Liver (tissue), 3 donors: ENCODE results near the gene YIPF6.

Experiments used
- ATF3 ChIP-seq: IDR thresholded peaks from 2 replicates; pipeline ENCODE4 v1.6.1; 2016; ENCODE audit warnings: antibody characterized with exemption
- EGR1 ChIP-seq, 2 donors: IDR thresholded peaks; 2 replicates each; pipeline ENCODE4 v1.6.1; 2016 to 2018; ENCODE audit warnings: antibody characterized with exemption in 2 of 2, low read depth in 2 of 2
- GABPA ChIP-seq, 2 donors: IDR thresholded peaks in 1 of 2; conservative IDR thresholded peaks in 1 of 2; 2 replicates each; pipeline ENCODE4 v1.6.1; 2016; ENCODE audit warnings: antibody characterized with exemption in 2 of 2, mild to moderate bottlenecking in 1 of 2, moderate library complexity in 1 of 2
- HNF4G ChIP-seq: IDR thresholded peaks from 2 replicates; pipeline ENCODE4 v1.6.1; 2016; ENCODE audit warnings: antibody characterized with exemption
- JUND ChIP-seq, 2 donors: IDR thresholded peaks; 2 replicates each; pipeline ENCODE4 v1.6.1; 2016; ENCODE audit warnings: antibody characterized with exemption in 2 of 2
- RAD21 ChIP-seq, 2 donors: IDR thresholded peaks; 2 replicates each; pipeline ENCODE4 v1.6.1; 2016; ENCODE audit warnings: antibody characterized with exemption in 2 of 2, mild to moderate bottlenecking in 2 of 2
- REST ChIP-seq: IDR thresholded peaks from 2 replicates; pipeline ENCODE4 v1.6.1; 2016; ENCODE audit warnings: antibody characterized with exemption, mild to moderate bottlenecking
- RXRA ChIP-seq, 2 donors: IDR thresholded peaks; 2 replicates each; pipeline ENCODE4 v1.6.1; 2017 to 2018; ENCODE audit warnings: antibody characterized with exemption in 2 of 2, mild to moderate bottlenecking in 1 of 2
- SP1 ChIP-seq: IDR thresholded peaks from 2 replicates; pipeline ENCODE4 v1.6.1; 2018; ENCODE audit warnings: antibody characterized with exemption, mild to moderate bottlenecking
- TAF1 ChIP-seq: conservative IDR thresholded peaks from 2 replicates; pipeline ENCODE4 v1.6.1; 2016; ENCODE audit warnings: antibody characterized with exemption, mild to moderate bottlenecking
- YY1 ChIP-seq: IDR thresholded peaks from 2 replicates; pipeline ENCODE4 v1.6.1; 2016; ENCODE audit warnings: antibody characterized with exemption, mild to moderate bottlenecking
- ZBTB33 ChIP-seq: IDR thresholded peaks from 2 replicates; pipeline ENCODE4 v1.6.1; 2016; ENCODE audit warnings: antibody characterized with exemption
- TF ChIP-seq, protein P1 (sequence below): IDR thresholded peaks from 2 replicates; pipeline ENCODE4 v1.6.1; 2016; ENCODE audit warnings: antibody characterized with exemption
- TF ChIP-seq, protein P2 (sequence below): fragments of 150-350 bp; IDR thresholded peaks from 2 replicates; pipeline ENCODE4 v1.5.1; 2017; ENCODE audit warnings: improper control_type of control experiment, low read depth, low read length; ENCODE audit not compliant: missing input control
- donor health status: healthy.
- donor health status: healthy.

- TF ChIP-seq YY1 (no peak), TAF1 (no peak), RAD21 (IDR thresholded peaks at IDR 0.05) (no peak), REST (no peak), HNF4G (no peak), SP1 (no peak), JUND (IDR thresholded peaks at IDR 0.05) (no peak), ZBTB33 (no peak), ATF3 (no peak), RXRA (IDR thresholded peaks at IDR 0.05) (no peak), EGR1 (IDR thresholded peaks at IDR 0.05; ENCODE audit: low read depth in 2 of 2) (no peak), GABPA (IDR thresholded peaks at IDR 0.05 in 1 of 2, conservative IDR thresholded peaks at IDR 0.05 in 1 of 2) (no peak)
- TF ChIP-seq, protein P1, sequence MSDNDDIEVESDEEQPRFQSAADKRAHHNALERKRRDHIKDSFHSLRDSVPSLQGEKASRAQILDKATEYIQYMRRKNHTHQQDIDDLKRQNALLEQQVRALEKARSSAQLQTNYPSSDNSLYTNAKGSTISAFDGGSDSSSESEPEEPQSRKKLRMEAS, result no peak
- TF ChIP-seq, protein P2, sequence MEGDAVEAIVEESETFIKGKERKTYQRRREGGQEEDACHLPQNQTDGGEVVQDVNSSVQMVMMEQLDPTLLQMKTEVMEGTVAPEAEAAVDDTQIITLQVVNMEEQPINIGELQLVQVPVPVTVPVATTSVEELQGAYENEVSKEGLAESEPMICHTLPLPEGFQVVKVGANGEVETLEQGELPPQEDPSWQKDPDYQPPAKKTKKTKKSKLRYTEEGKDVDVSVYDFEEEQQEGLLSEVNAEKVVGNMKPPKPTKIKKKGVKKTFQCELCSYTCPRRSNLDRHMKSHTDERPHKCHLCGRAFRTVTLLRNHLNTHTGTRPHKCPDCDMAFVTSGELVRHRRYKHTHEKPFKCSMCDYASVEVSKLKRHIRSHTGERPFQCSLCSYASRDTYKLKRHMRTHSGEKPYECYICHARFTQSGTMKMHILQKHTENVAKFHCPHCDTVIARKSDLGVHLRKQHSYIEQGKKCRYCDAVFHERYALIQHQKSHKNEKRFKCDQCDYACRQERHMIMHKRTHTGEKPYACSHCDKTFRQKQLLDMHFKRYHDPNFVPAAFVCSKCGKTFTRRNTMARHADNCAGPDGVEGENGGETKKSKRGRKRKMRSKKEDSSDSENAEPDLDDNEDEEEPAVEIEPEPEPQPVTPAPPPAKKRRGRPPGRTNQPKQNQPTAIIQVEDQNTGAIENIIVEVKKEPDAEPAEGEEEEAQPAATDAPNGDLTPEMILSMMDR, result no peak
These were observed 69.3 kb downstream of the YIPF6 start for GRCh38 chrX:68568136-68568535.
